HG02571 (cell line): ENCODE measurements around the gene MLX.
"Not testable (repeated sequence)": the region's sequence is repeated elsewhere in the genome, so short reads cannot be mapped to it uniquely, and the experiment has no call there.

Source experiments
- ATAC-seq: cut with Tn5 transposase; IDR thresholded peaks from one replicate; pipeline ENCODE4 v1.9.1; 2021; ENCODE audit warnings: mild to moderate bottlenecking, moderate library complexity; ENCODE audit not compliant: unreplicated experiment

Gene MLX

DNA sequence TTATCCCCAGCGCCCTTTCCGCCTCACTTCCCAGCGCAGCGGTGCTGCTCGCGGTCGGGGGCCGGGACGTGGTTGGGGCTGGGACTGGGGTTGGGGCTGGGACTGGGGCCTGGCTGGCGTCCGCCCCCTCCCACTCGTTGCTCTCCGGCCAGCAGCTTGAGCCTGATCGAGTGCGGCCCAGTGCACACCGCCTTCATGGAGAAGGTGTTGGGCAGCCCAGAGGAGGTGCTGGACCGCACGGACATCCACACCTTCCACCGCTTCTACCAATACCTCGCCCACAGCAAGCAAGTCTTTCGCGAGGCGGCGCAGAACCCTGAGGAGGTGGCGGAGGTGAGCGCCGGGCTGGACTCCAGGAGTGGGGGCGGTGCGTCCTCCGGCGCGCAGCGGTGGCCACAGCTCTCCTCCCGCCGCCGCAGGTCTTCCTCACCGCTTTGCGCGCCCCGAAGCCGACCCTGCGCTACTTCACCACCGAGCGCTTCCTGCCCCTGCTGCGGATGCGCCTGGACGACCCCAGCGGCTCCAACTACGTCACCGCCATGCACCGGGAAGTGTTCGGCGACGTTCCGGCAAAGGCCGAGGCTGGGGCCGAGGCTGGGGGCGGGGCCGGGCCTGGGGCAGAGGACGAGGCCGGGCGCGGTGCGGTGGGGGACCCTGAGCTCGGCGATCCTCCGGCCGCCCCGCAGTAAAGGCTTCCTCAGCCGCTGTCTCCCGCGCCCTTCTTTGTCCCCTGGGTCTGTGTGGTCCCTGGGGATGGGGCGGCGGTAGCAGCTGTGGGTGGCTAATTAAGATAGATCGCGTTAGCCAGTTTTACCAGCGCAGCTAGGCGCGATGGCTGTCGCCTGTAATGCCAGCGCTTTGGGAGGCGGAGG is 12.4 kb upstream of the MLX start:
- peak; percentile 71 for ATAC-seq

DNA sequence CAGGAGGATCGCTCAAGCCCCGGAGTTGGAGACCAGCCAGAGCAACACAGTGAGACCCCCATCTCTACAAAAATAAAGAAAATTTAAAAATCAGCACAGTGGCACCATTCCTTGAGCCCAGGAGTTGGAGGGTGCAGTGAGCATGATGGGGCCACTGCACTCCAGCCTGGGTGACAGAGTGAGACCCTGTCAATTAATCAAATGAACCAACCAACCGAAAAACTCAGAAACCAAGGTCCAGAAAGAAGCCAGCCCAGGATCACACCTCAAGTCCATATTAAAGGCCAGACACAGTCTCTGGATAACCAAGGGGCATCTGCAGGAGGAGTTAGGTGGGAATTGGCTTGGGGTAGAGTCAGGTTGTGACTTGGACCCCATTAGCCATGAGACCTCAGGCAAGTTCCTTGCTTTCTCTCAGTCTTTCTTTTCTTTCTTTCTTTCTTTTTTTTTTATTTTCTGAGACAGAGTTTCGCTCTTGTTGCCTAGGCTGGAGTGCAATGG is 11.7 kb upstream of the MLX start:
- no peak for ATAC-seq

DNA sequence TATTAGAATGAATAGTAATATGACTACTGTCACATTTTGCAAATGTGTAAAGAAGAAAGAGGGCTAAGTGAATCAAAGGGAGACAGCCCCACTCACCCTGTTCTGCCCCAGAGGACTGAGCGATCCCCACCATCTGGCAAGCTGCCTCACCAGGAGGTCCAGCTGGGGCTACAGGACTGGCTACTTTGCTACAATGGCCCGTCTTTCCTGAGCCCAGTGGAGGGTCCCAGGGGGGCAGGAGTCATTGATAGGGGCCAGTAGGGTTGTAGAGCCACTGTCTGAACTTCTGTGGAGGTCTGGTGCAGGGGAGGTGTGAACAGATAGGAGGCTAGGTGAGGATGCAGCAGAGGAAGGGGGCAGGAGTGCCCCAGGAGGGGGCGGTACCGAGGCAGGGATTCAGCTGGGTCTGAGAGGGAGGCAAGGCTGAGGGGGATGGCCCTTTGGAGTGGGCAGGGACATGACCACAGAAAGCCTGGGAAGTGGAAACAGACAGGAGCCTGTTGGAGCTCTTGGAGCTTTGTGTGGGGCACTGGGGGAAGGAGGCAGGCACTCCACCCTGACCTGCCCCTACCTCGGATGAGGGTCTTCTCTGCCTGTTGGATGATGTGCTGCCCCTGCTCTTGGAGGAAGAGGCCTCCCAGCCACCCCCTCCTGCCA is 10.8 kb upstream of the MLX start:
- ATAC-seq, result not testable (repeated sequence)

DNA sequence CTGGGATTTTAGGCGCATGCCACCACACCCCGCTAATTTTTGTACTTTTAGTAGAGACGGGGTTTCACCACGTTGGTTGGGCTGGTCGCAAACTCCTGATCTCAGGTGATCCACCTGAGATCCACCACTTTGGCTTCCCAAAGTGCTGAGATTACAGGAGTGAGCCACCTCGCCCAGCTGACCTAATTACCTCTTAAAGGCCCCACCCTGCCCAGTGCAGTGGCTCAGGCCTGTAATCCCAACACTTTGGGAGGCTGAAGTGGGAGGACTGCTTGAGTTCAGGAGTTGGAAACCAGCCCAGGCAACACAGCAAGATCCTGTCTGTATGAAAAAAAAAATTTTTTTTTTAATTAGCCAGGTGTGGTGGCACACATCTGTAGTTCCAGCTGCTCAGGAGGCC is 7.8 kb upstream of the MLX start:
- ATAC-seq, result no peak

DNA sequence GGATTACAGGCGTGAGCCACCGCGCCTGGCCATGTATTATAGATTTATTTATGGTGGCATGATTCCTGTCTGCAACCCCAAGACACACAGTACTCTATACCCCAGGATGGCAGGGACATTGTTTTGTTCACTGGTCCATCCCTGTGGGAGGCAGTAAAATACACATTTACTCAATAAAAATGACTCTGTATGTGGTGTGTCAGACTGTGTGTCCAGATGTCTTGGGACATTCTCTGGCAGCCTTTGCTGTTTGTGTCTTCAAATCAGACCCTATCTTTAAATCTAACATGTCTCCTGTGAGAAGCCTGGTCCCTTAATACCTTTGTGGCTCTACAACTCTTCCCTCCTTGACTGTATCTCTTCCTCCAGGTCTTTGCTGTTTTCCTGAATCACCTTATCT is 6.7 kb upstream of the MLX start:
- no peak for ATAC-seq

DNA sequence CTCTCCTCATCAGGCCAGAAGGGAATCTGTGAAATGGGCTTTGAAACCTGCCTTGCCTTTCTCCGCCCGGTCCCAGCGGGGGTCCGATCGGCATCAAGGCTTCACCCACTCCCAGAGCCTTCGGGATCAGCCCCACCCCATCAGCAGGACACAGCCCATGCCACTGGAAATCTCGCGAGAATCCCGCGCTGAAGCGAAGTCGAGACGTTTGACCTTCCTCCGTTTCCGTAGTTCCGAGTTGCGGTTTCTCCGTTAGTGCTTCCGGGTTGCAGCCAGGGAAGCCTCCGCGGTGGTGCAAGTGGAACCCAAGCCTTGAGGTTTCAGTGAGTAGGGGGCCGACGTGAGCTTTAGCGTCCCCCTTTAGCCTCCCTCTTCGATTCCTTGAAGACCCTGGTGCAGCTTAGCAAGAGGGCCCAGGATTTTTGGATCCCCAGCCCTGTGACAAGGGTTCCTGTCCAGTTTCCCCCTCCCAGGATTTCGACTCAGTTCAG is 5.0 kb upstream of the MLX start, which contains the start of gene COASY:
COASY (plus strand) TSS at position 252 of the 491 bp plus-strand sequence. CDS start 475 bp downstream, outside the sequence.
- ATAC-seq, result no peak

DNA sequence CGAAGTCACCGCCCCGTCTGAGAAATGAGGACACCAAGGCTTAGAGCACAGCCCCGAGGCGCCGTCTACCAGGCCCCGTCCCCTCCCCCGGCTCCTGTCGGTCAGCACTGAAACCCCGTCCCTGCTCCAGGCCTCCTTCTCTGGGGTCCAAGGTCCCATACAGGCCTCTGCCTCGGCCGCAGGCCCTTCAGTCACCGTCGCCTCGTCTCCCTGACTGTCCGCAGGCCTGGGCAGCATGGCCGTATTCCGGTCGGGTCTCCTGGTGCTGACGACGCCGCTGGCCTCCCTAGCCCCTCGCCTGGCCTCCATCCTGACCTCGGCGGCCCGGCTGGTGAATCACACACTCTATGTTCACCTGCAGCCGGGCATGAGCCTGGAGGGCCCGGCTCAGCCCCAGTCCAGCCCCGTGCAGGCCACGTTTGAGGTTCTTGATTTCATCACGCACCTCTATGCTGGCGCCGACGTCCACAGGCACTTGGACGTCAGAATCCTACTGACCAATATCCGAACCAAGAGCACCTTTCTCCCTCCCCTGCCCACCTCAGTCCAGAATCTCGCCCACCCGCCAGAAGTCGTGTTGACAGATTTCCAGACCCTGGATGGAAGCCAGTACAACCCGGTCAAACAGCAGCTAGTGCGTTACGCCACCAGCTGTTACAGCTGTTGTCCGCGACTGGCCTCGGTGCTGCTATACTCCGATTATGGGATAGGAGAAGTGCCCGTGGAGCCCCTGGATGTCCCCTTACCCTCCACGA is 4.3 kb upstream of the MLX start:
- no peak for ATAC-seq

DNA sequence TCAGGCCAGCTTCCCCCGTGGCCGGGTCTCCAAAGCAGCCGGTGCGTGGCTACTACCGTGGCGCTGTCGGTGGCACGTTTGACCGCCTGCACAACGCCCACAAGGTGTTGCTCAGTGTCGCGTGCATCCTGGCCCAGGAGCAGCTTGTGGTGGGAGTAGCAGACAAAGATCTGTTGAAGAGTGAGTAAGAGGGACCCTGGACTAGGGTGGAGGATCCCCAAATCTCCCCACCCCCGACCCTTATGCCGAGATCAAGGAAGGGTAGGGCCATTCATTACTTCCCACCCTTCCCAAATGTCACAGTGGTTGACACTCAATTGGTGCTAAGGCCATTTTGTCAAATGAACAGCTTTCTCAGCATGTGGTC is 3.8 kb upstream of the MLX start:
- ATAC-seq, result no peak

DNA sequence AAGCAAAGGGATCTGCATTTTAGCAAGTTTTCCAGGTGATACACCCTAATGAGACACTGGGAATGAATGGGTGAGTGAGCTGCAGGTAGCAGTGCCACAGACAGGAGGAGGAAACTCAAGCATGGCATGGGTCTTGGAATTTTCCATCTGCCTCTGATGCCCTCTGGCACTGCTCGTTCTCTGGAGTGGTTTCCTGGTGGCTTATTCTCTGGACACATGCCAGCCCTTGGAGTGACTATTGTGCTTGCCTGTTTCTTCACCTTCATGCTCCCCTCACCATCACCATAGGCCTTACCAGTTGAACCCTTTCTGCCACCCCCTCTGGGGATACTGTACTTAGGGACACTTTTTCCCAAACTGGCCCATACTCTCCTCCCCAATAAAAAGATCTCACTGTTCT is 3.4 kb upstream of the MLX start:
- ATAC-seq, result no peak

DNA sequence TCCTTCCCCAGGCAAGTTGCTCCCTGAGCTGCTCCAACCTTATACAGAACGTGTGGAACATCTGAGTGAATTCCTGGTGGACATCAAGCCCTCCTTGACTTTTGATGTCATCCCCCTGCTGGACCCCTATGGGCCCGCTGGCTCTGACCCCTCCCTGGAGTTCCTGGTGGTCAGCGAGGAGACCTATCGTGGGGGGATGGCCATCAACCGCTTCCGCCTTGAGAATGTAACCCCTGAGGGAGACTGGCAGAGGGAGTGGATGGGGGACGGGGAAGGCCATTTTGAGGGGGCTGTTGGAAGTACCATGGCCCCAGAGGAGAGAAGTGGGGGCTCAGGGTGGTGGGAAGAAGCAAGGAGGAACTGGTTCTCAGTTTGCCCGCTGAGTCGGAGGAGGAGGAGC is 3.0 kb upstream of the MLX start:
- no peak for ATAC-seq

DNA sequence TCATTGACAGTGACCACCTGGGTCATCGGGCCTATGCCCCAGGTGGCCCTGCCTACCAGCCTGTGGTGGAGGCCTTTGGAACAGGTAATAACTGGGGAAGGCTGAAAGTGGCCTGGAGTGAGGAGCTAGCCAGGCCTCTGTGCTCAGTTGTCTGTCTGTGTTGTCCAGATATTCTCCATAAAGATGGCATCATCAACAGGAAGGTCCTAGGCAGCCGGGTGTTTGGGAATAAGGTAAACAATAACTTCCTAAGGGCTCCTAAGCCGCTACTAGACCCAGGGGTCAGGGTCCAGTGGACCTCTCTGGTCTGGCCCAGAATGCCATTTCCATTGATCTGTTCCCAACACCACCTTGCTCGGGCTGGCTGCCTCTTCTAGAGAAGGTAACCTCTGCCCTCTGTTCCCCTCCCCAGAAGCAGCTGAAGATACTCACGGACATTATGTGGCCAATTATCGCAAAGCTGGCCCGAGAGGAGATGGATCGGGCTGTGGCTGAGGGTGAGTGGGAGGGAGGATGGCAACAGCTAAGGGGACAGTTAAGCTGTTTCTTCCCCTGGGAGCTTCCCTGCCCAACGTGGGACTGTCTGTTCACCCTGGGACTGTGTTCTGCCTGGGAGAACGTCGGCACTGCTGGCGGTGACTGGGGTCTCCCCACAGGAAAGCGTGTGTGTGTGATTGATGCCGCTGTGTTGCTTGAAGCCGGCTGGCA is 1.9 kb upstream of the MLX start:
- ATAC-seq, result no peak

DNA sequence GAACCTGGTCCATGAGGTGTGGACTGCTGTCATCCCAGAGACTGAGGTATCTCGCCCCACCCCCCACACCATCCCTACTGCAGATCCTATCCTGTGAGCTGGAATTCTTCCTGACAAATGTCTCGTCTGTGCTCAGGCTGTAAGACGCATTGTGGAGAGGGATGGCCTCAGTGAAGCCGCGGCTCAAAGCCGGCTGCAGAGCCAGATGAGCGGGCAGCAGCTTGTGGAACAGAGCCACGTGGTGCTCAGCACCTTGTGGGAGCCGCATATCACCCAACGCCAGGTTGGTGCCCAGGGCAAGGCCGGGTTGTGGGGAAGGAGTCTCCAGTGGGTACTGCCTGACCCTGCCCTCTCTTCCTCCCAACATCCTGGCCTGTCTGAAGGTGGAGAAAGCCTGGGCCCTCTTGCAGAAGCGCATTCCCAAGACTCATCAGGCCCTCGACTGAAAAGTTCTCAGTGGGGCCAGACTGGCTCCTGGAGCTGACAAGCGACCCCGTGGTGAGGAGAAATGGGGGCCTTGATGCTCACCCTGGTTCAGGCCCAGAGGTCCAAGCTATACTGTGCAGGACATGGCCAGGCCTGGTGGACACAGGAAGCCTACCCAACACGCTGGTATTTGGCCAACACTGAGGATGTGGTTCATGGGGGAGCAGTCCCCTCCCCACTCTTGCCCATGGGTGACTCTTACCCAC is 1.2 kb upstream of the MLX start:
- no peak for ATAC-seq

DNA sequence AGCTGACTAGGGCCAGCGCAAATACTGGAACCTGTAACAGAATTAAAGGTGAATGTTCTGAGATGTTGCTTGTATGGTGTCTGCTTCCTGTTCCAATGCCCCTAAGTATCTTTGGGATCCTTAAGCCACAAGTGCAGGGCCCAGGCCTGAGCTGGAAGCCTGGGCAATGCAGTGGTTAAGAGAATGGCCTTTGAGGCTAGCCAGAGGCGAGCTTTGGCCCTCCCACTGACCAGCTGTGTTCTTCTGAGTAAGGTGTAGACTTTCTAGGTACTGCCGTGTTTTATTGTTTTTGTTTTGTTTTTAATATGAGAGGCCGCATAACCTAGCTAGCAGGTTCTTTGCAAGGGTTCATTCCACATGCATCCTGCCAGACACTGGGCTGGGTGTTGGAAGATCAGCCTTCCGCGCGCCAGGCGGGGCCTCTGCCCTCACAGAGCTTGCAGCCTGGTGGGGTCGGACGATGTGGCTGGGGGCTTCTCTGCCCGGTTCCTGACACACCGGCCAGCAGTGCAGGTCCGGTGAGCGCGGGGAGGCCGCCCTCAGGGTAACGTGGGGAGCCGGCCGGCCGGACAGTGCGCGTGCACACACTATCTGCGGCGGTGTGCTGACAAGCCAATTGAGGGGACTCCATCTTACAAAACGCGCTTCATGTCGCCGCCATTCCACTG is 551 bp upstream of the MLX start:
- no peak for ATAC-seq

DNA sequence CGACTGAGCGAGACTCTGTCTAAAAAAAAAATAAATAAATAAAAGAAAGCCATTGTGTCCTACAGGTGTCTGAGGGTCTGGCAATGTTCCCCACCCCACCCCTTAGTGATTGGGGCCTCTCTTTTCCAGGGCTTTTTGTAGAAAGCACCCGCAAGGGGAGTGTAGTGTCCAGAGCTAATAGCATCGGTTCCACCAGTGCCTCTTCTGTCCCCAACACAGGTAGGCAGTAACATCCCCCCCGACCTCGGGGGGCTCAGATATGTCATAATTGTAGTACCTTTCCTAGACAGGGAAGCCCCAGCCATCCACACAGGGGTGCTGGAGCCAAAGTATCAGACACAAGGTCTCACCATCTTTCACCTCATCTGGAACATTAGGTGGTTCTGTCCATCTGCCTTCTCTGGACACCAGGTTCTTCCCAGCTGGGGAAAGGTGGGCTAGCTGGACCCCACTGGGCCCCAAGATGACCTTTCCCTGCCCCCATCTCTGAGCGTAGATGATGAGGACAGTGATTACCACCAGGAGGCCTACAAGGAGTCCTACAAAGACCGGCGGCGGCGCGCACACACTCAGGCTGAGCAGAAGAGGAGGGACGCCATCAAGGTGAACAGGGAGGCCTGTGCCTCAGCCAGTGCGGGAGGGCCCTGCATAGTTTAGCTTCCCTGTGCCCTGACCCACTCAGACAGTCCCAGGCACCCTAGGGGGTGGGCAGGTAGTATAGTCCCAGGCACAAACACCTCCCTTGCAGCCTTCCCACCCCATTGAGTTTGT is 1.6 kb downstream of the MLX start:
- ATAC-seq, result no peak

DNA sequence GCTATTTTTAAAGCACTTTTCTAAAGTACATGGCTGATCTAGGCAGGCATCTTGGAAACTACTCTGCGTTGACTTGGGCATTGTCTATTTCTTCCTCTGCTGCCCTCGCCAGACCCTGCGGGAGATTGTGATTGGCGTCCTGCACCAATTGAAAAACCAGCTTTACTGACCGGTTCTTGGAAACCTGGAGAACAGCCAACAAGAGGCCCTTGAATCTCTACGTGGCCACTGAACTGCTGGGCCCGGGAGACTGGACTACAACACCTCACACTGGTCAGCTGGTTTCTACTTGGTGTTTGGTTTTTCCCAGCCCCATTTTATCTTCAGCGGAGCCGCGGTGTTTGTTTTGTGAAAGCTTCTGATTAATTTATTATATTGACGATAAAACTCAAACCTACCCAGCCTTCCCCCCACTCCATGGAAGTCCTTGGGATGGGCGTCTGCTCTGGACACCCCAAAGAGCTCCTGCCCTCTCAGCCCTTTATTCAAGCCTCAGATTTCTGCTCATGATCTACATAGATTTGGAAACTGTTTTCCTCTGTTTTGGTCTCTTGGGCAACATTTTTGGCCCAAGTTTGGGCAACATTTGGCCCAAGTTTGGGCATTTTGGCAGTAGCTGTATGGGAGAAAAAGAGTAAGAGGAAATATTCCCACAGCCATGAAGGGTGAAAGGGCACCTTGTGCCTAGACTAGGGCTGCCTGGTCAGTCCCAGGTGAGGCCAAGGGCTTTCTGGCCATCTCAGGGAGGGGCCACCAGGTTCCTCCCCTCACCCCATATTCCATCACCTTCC is 4.7 kb downstream of the MLX start:
- ATAC-seq, result no peak

DNA sequence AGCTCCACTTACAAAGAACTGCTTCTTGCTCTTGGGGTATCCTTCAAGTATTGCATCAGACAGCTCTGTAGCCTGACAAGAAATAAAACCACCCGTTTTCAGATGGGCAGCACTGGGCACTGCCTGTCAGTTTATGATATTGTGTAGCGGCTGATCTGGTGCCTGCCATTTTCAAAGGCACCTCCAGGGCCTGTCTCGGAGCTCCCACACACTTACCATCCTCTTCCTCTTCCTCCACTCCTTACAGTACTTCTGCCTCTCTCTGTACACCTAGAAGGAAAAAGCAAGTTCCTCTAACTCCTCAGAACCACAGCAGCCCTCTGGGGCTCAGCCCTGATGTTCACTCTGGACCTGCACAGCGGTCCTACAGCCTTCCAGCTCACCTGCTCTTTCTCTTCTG is 6.2 kb downstream of the MLX start:
- no peak for ATAC-seq

DNA sequence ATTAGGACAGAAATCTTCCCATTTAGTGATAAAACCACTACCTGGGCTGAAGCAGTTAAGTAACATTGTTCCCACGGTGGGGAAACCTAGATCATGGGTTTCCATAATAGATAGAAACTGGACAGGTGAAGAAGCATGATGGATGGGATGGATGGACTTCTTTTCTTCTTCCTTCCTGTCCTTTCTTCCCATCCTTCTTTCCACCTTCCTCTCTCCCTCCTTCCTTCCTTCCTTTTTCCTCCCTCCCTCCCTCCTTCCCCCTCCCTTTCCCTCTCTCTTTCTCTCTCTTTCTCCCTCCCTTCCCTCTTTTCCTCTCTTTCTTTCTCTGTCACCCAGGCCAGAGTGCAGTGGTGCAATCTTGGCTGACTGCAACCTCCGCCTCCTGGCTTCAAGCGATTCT is 7.6 kb downstream of the MLX start:
- no peak for ATAC-seq

DNA sequence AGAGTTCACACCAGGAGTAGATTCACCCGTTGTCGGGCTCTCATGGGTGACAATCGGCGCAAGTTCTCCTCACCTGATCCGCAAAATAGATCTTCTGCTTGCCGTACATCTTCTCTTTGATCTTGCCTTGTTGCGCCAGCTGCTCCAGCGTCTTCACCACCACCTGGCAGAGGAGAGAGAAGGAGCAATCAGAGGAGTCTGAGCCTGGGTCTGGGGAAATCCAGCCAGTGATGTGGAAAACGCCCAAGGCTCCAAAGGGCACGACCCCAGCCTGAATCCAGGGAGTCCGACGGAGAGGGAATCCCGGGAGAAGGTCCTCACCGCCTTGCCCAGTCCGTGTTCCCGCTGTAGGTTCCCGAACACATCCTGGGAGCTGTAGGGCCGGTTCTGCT is 10.2 kb downstream of the MLX start:
- no peak for ATAC-seq
